Ascending aorta (tissue), 2 donors: ENCODE data around the gene OR52K2. TPM values are rescaled to one million over a fixed set of nuclear protein-coding genes. Genes with fewer than 3 reads are reported as not detected.

Source experiments
- DNase-seq, 2 donors: peaks; one replicate each; pipeline ENCODE4 v3.0.0-alpha.2; 2019; ENCODE audit warnings: low spot score in 2 of 2
- H3K27ac ChIP-seq, 2 donors: fragments of 200-600 bp; sonication (generic); one replicate each; pipeline ENCODE4 v1.5.1; 2016 to 2017; ENCODE audit warnings: mild to moderate bottlenecking in 1 of 2
- H3K27me3 ChIP-seq: fragments of 200-600 bp; sonication (generic); one replicate; pipeline ENCODE4 v1.5.1; 2017
- H3K36me3 ChIP-seq, 2 donors: fragments of 200-600 bp; sonication (generic); one replicate each; pipeline ENCODE4 v1.5.1; 2016
- H3K4me1 ChIP-seq, 2 donors: fragments of 200-600 bp; sonication (generic); one replicate each; pipeline ENCODE4 v1.5.1; 2016 to 2017; ENCODE audit warnings: mild to moderate bottlenecking in 1 of 2
- H3K4me3 ChIP-seq, 2 donors: fragments of 200-600 bp; sonication (generic); one replicate each; pipeline ENCODE4 v1.5.1; 2016 to 2017; ENCODE audit warnings: mild to moderate bottlenecking in 1 of 2
- H3K9me3 ChIP-seq, 2 donors: fragments of 200-600 bp; sonication (generic); one replicate each; pipeline ENCODE4 v1.5.1; 2016
- CTCF ChIP-seq, 3 experiments: fragments of 200-600 bp in 2 of 3; fragments of 450-650 bp in 1 of 3; sonication (generic) in 2 of 3; IDR thresholded peaks; one replicate each; pipeline ENCODE4 v1.5.1; 2016 to 2019; ENCODE audit warnings: antibody characterized with exemption in 3 of 3, mild to moderate bottlenecking in 1 of 3, moderate library complexity in 1 of 3
- intact Hi-C: fragments of 100-400 bp; cut with DNase I; formaldehyde crosslinking; loops from one replicate; pipeline ENCODE4 v1.15.1; 2023
- total RNA-seq: library from RNA; depleted of rRNA; stranded (reverse); fragments of >200 nt; gene quantifications from one replicate; pipeline ENCODE4 v1.1.0, GENCODE V29; 2016

OR52K2 gene
- total RNA-seq, 1 donor from 2014 or later = not detected

- no peak overlapping the region for H3K4me3 ChIP-seq
- intact Hi-C loops = no loop called here
- no peaks in the 10 kb centered on the region for H3K27me3 ChIP-seq
- DNase-seq = no peak
- no peaks in the 10 kb centered on the region for H3K36me3 ChIP-seq
- H3K27ac ChIP-seq = no peak overlapping the region
- TF ChIP-seq CTCF (IDR thresholded peaks at IDR 0.05) = no peak
- H3K4me1 ChIP-seq = no peaks in the 10 kb centered on the region
- H3K9me3 ChIP-seq = no peaks in the 10 kb centered on the region
These were observed 46.4 kb downstream of the OR52K2 start for GRCh38 chr11:4495487-4495886.

- Histone ChIP-seq H3K4me3 (no peak overlapping the region), H3K9me3 (no peaks in the 10 kb centered on the region), H3K27me3 (no peaks in the 10 kb centered on the region), H3K27ac (no peak overlapping the region), H3K36me3 (no peaks in the 10 kb centered on the region), H3K4me1 (no peaks in the 10 kb centered on the region)
- no peak for TF ChIP-seq CTCF (IDR thresholded peaks at IDR 0.05)
- intact Hi-C loops = no loop called here
- DNase-seq = no peak
These were observed 46.9 kb downstream of the OR52K2 start for GRCh38 chr11:4495986-4496385.

GRCh38 chr11:4496557-4497248 lies 47.6 kb downstream of the OR52K2 start:
- DNase-seq = no peak
- Histone ChIP-seq H3K27me3 (no peaks in the 10 kb centered on the region), H3K9me3 (no peaks in the 10 kb centered on the region), H3K4me3 (no peak overlapping the region), H3K27ac (no peak overlapping the region), H3K4me1 (no peaks in the 10 kb centered on the region), H3K36me3 (no peaks in the 10 kb centered on the region)
- intact Hi-C loops = no loop called here
- no peak for TF ChIP-seq CTCF (IDR thresholded peaks at IDR 0.05)

Other genes with a start within 250 kb of the OR52K2 start
- gene OR52B4, start 80.9 kb upstream of the OR52K2 start, total RNA-seq = not detected
- gene TRIM21, start 55.6 kb upstream of the OR52K2 start, total RNA-seq = 7.8 TPM
- not detected for gene OR52K1, start 33.4 kb downstream of the OR52K2 start, total RNA-seq
- gene OR52M1, start 95.9 kb downstream of the OR52K2 start, total RNA-seq = not detected
- gene OR52I2, start 132.4 kb downstream of the OR52K2 start, total RNA-seq = not detected
- gene OR52I1, start 144.7 kb downstream of the OR52K2 start, total RNA-seq = not detected
- gene TRIM68, start 158.9 kb downstream of the OR52K2 start, total RNA-seq = 18.6 TPM
- gene OR51D1, start 188.2 kb downstream of the OR52K2 start, total RNA-seq = not detected
- gene OR51E1, start 194.7 kb downstream of the OR52K2 start, total RNA-seq = 1.7 TPM
- 2.0 TPM for gene OR51E2, start 248.6 kb downstream of the OR52K2 start, total RNA-seq